IPS DF 4.7 (cell line): ENCODE results near the gene PNCK.
"Not testable (repeated sequence)": the region's sequence is repeated elsewhere in the genome, so short reads cannot be mapped to it uniquely, and the experiment has no call there.

Experiments
- DNase-seq: peaks from one replicate; pipeline ENCODE4 v3.0.0-alpha.2; 2013; ENCODE audit warnings: low spot score; ENCODE audit errors: extremely low read depth

PNCK gene

DNA sequence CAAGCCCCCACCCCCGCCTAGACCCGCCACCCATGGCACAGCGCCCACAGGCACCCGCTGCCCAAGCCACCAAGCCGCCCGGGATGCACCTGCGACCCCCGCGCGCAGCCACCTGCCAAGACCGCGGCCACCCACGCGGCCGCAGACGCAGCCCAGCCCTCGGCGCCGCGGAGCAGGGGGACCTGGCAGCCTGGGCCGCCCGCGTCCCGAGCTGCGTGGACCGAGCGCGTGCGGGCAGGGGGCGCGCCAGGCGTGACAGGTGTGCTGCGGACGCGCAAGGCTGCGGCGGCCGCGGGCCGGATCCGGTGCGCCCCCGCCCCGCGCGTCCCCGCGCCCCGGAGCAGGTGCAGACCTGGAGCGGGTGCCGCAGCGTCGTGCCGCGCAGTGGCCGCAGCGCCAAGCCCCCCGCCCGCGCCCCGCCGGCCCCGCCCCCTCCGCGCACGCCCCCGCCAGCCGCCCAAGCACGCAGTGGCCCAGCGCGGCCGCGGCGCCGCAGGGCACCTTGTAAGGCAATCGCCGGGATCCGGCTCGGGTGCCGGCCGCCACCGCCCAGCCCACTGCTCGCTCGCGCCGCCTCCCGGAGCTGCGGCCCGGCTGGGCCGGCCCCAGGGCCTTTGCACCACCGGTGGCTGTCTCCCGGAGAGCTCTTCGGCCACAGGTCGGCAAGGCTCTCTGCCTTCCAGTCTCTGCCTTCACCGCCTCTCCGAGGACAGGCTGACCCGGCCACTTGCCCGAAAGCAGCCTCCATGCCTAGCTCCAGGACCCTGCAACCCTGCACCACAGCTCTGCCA lies at the start of gene PNCK:
TSS of gene PNCK (minus strand) at position 386 of the 791 bp plus-strand sequence. CDS start 737 bp downstream, outside the sequence.
- no peak for DNase-seq

DNA sequence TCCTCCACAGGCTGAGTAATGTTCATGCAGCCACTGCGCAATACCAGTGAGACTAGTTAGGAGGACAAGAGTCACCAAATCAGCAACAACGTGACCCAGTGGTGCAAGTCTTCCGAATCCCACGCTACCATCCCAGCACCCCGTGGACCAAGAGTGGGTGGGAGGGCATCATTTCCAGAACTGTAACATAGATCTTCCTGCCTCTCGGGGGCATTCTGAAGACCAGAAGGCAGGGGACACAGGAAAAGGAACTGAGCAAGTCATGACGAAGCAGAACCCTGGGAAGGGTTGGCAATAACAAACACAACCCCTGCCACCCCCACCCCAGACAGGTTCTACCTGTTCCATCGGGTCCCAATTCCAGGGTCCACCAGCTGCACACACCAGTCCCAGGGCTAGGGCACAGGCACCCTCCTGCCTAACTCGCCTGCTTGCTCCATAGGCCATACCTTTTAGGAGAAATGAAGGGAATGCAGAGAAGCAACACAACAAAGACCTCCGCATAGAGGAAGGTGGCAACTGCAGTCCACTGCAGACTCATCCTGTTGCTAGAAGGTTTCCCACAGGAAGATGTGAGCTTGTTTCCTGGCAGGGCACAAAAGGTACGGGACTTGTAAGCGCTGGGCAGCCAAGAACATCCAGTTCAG lies 49.2 kb upstream of the PNCK start:
- no peak for DNase-seq

DNA sequence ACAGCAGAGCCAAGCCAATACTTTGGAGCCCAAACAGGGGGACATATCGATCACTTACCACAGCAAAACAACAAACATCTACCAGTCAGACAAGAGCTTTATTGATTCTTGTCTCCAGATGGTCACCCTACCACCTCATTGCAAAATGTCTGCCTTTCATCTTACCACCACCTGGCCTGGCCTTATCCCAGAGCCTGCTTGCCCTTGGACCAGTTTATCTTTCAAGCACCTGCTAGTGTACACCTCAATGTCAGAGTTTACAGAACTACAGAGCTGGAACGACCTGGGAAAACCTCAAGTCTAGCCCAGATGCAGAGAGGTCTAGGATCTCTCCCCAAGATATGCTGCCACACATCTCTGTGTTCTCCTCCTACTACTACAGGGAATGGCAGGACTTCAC lies 46.1 kb upstream of the PNCK start:
- no peak for DNase-seq

DNA sequence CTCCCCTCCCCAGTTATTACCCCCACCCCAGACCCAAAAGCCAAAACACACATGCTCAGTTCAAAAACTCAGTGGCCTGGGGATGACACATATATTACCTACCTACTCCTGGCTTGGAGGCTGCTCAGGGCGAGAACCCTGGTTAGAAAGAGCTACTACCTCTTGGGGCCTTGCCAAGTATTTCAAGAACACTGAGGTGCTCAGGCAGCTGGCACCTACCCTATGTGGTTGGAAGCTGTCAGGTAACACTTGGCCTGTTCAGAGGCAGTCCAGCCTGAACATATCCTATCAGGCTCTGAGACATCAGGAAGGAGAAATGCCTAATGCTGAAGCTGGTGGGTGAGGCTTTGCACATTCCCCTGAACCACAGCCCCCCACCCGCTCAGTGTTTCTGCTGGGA lies 45.6 kb upstream of the PNCK start:
- DNase-seq = no peak

DNA sequence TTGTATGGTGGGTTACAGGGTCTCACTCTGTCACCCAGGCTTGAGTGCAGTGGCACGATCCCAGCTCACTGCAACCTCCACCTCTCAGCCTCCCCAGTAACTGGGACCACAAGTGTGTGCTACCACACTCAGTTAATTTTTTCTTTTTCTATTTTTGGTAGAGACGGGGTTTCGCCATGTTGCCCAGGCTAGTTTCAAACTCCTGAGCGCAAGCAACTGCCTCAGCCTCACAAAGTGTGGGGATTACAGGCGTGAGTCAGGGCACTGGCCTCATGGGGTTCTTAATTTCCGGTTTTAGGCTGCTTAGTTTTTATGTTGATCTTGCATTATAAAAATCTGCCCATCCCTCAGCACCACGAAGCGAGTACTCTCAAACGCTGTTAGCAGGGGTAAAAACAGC lies 43.8 kb upstream of the PNCK start:
- no peak for DNase-seq

DNA sequence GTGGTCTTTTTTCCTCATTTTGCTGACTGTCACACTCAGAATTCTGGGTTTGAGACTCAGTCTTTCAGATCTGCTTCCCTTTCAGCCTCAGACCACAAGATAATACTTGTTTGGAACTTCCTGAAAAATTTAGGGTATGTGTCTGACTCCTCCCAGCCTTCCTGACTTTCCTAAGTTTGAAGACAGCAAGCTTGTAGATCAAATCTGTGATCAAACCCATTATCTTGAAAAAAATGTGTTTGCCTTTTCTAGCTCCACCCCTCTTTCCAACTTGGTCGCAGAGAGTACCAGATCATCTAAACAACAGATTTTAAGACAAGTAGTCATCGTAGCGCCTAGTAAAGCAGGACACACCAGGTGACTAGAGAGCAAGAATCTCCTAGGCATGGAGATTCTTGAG lies 40.6 kb upstream of the PNCK start:
- DNase-seq = no peak

DNA sequence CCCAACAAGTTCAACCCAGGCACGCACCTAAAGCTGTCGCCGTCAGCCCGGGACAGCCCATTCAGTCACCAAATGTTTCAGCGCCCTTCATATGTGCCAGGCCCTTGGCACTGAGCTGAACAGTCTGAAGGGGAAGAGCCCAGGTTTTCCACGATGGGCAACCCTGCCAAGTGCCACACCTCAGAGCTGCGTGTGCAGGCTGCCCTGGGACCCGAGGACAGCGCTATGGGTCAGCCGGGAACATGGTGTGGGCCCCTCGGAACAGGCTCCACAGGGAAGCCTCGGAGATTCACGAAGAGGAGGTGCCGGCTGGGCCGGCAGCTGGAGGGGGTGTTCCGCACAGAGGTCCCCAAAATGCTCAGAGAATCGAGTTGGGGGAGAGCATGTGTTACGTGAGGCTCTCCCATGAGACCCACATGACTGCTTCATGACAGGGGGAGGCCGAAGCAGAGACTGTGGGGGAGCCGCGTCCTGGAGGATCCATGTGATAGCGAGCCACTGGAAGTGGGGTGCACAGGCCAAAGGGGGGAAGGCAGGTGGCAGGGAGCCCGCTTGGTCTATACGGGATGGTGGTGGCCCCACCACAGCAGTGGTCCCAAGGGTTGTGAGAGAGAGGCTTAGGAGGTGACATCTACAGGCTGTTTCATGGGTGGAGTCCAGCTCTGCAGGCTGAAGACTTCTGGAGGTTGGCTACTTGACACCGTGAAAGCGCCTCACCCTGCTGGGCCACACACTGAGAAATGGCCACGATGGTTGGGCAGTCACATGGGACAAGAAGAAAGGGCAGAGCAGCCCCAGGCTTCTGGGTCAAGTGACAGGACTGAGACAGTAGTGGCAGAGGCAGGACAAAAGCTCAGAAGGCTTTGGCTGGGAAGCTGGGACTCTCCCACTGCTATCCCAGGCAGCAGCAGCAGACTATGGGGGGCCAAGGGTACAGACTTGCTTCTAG lies 36.4 kb upstream of the PNCK start:
- DNase-seq = no peak

DNA sequence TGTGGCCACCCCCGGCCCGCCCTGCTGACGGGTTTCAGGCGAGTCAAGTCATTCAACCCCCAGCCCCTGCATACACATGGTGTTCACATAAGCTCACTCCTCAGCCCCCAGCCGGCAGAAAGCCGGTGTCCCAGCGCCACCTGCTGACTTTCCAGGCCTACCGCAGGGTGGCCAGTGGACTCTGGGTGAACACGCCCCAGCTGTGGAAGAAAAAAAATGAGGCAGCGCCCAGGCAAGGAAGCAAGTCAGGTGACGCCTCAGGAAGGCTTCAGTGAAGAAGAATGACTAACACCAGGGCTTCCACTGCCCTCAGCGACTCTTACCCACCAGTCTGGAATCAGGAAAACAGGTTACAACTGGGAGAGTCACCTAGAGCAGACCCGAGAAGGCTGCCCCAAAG lies 34.8 kb upstream of the PNCK start:
- DNase-seq = no peak

DNA sequence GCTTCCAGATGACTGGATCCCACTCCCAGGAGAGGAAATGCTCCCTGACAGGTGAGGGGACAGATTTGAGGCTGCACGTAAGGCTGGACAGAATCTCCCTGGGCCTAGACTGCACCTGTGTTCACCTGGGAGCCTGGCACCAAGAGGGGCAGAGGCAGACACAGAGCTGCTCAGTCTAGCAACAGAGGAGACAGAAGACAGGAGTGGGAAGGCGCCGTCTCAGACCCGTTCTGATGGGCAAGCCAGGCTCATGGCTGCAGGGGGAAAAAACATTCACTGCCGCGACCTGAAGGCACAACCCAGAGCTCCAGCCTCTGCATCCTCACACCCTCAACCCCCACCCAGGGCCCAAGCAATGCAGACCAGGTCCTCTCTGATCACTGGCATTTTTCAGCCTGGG lies 33.8 kb upstream of the PNCK start:
- DNase-seq = no peak

DNA sequence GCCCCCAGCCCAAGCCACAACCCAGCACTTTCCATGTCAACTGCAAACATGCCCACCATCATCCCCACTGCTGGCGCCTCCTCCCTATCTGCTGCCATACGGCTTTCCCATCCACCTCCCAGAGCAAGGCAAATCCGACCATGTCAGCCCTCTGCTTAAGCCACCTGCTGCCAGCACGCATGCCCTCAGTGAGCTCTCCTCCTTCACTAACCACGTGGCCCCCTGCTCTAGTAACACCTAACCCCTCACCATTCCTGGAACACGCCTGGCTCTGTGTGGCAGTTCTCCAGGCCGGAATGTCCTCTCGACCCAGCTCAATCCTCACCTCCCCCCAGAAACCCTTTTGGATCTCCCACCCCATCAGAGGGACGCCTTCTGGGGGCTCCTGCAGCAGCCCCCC lies 33.2 kb upstream of the PNCK start:
- no peak for DNase-seq

DNA sequence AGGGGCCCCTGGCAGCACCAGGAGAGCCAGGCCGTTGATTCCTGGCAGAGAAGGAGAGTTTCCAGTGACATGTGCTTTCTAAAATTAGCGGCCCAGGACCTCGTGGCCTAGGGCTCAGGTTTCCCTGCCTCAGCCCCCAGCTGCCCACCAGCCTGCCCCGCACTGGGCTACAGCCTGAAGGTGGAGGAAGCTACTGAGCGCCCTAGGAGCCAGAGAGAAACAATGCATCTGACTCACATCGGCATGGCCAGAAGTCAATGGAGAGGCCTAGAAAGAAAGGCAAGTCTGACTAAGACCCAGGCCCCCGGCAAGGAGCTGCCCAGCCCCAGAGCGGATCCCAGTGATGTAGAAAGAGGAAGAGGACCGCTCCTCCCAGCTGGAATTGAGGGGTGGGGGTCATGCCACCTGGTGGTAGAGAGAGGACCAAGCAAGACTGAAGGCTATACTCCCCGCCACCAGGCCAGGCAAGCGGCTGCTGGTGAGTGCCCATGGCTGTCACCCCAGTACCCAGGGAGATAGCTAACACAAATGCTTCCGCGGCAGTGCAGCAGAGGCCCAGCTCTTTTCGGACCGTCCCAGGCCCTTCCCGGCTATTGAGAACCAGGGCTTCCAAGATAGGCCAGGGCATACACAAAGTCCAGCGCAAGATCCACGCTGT lies 31.9 kb upstream of the PNCK start:
- not testable (repeated sequence) for DNase-seq

DNA sequence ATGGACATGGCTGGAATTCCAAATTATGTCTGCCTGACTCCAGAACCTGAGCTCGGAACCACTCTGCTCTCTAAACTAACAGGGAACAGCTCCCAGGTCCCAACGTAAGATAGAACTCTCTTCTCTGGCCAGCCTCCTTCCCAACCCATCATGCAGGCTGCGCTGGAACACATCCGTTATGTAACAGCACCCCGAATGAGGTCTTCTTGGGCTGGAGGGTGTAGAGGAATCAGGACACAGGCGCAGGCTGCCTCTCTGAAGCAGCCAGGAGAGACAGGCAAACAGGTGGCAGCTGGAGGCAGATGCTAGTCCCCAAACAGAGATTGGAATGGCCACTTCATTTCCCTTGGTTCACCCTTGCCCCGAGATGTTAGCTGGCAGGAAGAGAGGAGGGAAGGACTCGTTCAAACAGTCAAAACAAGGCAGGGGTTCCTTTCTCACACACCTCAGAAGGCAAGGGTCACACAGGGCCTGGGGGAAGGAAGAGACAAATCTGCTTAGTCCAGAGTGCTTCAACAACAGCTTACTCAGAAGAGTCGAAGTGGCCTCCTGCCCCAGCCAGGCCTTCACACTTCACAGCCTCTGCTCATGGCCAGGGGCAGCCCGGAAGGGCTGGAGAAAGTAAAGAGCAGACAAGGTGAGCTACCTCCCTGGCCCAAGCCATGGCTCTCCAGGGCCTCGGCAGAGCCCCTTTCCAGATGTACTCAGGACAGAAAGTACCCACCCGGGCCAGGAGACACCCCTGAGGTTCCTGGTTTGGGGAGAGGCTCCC lies 31.2 kb upstream of the PNCK start:
- not testable (repeated sequence) for DNase-seq

DNA sequence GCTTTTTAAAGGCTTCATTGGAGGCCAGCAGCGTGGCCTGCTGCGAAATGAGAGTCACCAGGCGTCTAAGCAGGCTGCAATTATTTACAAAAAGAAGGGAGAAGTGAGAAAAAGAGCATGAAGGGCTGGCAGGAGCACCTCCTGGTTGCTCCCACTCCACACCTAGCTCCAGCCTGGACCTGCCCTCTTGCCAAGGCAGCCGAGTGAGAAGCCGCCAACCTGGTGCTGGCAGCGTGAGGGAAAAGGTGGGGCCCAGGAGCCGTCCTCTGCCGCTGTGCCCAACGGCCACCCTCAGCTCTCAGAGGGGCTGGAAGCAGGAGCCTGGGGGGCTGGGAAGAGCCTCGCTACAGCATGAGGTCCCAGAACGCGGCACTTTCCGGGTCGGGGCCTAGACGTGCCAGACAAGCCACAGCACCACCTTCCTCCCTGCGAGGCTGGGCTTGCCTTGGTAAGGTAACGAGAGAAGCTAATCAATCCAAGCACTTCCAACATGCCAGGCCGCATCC lies 30.5 kb upstream of the PNCK start:
- DNase-seq = no peak

DNA sequence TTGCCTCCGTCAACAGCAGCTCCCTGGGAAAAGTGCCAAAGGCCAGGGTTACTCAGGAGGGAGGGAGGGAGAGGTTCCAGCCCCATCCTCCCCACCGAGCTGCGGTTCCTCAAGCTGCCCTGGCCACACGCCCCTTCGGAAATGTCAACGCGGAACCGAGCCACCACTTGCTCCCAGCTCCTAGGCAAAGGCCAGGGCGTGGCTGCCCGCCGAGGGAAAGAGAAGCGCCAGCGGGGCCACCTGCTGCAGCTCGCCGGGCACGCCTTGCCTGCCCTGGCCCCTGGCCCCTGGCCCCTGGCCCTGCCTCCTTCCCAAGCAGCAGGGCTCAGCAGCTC lies 29.4 kb upstream of the PNCK start:
- no peak for DNase-seq

DNA sequence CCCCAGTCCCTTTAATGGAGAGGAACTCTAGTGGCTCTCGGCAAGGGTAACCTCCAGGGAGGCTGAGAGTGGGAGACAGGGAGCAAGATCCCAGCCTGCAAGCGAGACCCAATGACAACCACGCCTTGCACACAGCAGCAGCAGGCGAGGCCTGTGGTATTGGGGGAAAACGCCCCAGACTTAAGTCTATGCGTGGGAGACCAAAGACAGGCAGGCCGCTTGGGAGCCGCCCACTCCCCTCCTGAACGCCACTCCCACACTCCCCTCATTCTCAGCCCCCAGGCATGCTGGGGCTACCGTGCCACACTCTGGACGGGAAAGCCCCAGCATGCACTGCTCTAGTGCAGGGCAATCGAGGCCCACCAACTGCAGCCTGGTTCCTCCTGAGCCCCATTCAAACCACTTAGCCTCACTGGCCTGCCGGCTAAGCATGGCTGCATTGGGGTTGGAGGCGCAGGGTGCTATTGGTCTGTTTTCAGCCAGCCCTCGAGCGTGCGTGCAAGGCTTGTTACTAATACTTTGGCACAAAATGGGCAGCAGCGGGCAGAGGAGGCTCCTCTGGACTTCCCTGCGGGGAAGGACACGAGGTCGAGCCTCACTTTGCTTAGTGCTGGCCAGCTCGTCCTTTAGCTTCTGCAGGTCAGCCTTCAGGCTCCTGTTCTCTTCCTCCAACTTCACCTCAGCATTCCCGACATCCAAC lies 28.9 kb upstream of the PNCK start:
- no peak for DNase-seq

DNA sequence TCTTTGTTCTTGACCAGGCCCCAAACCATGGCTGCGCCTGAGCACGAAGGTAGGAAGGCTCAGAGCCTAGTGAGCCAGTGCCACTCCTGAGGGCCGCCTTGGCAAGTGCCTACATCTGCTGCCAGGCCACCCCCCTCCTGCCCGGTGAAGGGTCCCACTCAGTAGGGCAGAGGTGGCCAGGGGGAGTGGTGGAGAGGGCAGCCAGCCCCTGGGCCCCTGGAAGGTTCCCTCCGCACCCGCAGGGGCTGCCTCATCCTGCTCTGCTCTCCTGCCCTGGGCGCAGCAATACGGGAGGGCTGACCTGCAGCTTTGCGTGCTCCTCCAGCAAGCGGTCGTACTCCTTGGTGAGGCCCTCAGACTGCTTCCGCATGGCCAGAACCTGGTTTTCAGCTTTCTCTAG lies 28.1 kb upstream of the PNCK start:
- no peak for DNase-seq

DNA sequence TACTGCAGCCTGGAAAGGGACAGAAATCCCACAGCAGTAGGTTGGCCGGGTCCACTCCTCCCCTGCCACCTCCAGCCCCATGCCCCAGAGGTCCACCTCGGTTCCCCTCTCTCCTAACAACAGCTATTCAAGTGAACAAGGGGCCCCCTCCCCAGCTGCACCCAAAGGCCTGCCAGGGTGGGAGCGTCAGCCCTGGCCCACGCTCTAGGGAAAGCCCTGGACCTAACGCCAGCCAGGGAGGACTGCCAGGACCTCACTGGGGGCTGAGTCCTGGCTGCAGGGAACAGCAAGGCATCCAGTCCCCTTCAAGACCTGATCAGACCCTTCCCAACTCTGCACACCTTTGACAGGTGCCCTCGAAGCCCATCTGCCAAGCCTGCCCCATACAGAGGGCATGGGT lies 27.4 kb upstream of the PNCK start:
- no peak for DNase-seq

DNA sequence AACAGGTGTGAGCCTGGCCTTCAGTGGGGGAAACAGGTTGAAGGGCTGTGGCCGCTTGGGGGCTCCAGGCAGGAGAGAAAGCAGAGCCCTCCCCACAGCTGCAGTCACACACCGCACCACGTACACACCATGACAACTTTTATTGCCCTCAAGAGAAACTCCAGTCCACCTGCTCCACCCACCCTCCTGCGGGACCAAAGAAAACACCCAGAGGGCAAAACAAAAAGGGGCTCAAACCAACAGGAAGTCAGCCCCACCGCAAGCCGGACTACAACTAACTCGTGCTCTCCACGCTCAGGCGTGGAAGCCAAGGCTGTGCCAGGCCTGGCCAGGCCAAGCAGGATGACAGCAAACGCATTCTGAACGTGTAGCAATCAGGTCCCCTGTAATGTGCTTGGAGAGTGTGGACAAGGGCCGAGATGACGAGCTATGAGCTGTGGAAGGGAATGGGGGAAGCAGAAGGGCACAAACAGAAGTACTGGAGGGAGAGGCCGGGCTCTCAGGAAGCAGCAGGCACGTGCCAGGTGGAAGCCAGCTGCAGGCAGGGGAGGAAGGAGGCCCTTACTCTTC lies 26.8 kb upstream of the PNCK start:
- no peak for DNase-seq

DNA sequence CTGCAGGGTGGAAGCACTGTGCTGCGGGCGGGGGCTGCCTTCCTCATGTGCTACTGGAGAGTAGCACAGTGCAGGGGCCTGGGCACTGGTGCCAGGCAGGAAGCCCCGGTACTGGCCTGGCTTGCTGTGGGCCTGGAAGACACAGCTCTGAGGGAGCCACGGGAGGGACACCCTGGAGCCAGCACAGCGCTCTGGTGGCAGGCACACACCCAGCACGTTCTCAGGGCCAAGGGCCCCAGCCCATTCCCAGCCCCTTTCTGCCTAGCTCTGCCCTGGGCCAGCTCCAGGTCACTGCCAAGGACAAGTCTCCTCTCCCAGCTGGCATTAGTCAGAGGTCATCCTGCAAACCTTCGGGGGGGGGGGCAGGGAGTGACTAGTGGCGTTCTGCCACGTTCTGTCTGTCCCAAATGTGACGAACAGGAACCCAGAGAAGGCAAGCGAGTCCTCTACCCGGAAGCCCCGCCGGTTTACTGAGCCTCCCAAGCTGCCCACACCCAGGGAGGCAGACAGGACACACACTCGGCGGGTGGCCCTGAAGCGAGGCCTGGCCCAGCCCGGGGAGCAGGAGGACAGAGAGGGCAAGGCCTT lies 26.3 kb upstream of the PNCK start:
- not testable (repeated sequence) for DNase-seq
